AG09309 (cell line): ENCODE data around the gene TBC1D22A.
A peak's percentile ranks its signal among the peaks of the same experiment; 100 is the strongest.

ENCODE experiments used
- DNase-seq: peaks from one replicate; pipeline ENCODE4 v3.0.0-alpha.2; 2010; ENCODE audit warnings: low read depth
- H3K4me3 ChIP-seq: 2 replicates; pipeline ENCODE4 v1.5.1; 2011; ENCODE audit warnings: mild to moderate bottlenecking, low read depth, low read length, moderate library complexity; ENCODE audit not compliant: control insufficient read depth
- TF ChIP-seq, protein P1 (sequence below): IDR thresholded peaks from 2 replicates; pipeline ENCODE4 v1.5.1; 2011; ENCODE audit warnings: mild to moderate bottlenecking, low read depth, low read length, inconsistent platforms; ENCODE audit not compliant: insufficient read depth, control insufficient read depth; ENCODE audit errors: missing control alignments

TBC1D22A gene

DNA sequence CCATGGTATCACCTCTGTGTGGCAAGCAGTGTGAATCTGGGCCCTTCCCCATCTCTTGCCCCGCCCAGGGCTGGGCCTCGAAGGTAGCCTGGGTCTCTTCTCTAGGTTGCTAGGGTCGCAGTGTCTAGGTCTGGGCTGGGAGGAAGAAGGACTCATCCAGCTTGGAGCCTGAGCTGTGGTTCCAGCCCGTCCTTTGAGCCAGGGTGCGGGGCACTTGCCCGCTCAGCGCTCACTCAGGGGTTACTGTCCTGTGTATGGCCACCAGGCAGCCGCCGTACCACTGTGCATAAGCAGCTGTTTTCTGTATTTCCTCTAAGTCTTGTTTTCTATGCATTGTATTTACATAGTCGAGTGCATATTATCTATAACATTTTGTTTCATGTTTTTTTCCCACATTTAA lies 160.9 kb downstream of the TBC1D22A start:
- H3K4me3 ChIP-seq: no peak overlapping the region
- TF ChIP-seq, protein P1, sequence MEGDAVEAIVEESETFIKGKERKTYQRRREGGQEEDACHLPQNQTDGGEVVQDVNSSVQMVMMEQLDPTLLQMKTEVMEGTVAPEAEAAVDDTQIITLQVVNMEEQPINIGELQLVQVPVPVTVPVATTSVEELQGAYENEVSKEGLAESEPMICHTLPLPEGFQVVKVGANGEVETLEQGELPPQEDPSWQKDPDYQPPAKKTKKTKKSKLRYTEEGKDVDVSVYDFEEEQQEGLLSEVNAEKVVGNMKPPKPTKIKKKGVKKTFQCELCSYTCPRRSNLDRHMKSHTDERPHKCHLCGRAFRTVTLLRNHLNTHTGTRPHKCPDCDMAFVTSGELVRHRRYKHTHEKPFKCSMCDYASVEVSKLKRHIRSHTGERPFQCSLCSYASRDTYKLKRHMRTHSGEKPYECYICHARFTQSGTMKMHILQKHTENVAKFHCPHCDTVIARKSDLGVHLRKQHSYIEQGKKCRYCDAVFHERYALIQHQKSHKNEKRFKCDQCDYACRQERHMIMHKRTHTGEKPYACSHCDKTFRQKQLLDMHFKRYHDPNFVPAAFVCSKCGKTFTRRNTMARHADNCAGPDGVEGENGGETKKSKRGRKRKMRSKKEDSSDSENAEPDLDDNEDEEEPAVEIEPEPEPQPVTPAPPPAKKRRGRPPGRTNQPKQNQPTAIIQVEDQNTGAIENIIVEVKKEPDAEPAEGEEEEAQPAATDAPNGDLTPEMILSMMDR: no peak
- no peak for DNase-seq

DNA sequence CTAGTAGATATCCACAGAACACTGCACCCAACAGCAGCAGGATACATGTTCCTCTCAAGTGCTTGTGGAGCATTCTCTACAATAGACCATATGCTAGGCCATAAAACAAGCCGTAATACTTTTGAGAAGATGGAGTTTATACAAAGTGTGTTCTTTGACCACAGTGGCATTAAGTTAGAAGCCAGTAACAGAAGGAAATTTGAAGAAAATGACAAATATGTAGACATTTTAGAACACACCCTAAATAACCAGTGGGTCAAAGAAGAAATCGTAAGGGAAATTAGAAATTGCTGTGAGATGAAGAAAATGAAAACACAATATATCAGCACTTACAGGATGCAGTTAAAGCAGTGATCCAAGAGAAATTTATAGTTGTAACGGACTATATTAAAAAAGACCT lies 163.4 kb downstream of the TBC1D22A start:
- DNase-seq: no peak
- no peak overlapping the region for H3K4me3 ChIP-seq
- TF ChIP-seq, protein P1: no peak

DNA sequence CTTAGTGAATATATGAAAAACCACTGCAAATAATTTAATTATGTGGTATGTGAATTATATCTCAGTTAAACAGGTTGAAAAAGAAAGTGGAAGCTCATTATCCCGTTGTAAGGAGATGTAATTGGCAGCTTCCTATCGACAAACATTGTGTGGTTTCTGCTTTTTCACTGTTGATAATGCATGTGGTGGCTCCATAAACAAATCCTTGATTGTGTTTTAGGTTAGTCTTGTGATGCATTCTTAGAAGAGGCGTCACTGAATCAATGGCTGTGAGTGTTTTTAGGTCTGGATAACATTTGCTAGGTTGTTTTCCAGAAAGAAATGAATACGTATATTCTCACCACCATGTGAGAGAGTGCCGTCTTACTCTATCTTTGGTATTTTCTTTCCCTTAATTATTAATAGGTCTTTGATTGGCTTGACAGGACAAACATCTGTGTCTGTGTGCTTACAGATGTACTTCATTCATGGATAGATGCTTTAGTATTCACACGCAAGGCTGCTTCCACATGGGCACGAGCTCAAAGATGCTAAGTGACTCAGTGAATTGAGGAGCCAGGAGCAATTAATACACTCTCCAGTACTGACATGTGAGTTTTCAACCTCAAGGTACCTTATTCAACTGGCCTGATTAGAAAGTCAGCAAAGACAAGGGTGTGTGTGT lies 166.7 kb downstream of the TBC1D22A start:
- TF ChIP-seq, protein P1: no peak
- DNase-seq: no peak
- no peak overlapping the region for H3K4me3 ChIP-seq

DNA sequence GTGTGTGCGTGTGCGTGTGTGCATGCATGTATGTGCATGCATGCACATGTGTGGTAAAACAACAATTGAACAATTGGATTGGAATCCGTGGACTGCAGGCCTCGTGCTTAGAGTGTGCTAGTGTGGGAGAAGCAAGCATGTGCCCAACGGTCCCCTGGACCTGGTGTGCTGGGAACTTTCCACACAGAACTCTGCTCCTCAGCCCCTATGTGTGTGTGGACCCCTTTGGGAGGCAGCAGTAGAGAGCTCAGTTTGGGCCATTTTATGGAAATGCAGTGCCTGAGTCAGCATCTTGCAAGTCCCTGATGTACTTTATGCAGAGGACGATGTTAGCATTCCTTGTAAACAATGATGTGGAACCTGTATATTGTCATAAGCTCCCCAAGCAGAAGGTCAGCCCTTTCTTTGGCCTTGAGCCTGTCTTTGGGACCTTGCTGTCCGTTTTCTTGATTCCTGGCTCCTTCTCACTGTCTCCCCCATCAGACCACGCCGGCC lies 167.3 kb downstream of the TBC1D22A start:
- no peak for DNase-seq
- no peak overlapping the region for H3K4me3 ChIP-seq
- TF ChIP-seq, protein P1: no peak

DNA sequence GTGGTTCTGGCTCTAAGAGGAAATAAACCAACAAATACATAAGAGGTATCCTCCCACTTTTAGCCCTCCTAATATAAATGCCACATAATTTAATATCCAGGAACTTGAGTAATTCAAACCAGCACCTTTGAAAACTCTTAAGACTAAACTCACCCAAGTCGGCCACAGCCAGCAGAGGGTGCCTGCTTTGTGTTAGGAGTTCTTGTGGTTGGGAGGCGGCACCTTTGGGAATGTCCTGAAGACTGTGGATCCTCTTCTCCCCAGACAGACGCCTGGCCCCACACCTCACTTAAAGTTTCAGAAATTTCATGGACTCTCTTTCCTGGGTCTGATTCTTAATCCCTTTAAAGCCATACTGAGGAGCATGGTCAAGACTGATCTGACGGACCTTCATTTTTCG lies 169.0 kb downstream of the TBC1D22A start:
- DNase-seq: no peak
- TF ChIP-seq, protein P1: peak; percentile 41
- no peak overlapping the region for H3K4me3 ChIP-seq

DNA sequence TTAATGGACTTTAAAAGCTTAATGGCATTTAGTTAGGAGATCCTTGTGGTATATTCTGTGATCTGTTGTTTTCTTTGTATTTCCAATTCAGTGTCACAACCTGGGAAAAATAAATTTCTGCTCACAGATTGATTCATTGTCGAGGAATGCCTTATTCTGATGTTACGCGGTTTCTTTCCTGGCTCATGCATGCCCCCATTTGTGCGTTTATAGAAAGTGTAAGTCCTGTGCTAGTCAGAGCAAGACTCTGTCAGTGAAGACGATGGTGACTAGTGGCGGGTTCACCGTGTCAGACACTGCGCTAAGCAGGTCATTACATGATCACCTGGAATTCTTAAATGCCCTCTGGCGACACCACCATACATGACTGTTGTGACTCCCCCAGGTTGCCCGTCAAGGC lies 169.4 kb downstream of the TBC1D22A start:
- H3K4me3 ChIP-seq: no peak overlapping the region
- TF ChIP-seq, protein P1: no peak
- DNase-seq: no peak
